Fibroblast of pulmonary artery (primary cell): ENCODE results near the gene CAMTA1.
"Not testable (repeated sequence)": the region's sequence is repeated elsewhere in the genome, so short reads cannot be mapped to it uniquely, and the experiment has no call there.

Experiments used
- DNase-seq: peaks from one replicate; pipeline ENCODE4 v3.0.0-alpha.2; 2010; ENCODE audit warnings: low read depth
- H3K4me3 ChIP-seq: replicated peaks from 2 replicates; pipeline ENCODE4 v1.5.1; 2011; ENCODE audit warnings: low read depth, mild to moderate bottlenecking, control low read depth, low read length, moderate library complexity
- CTCF ChIP-seq: IDR thresholded peaks from 2 replicates; pipeline ENCODE4 v1.5.1; 2011; ENCODE audit warnings: mild to moderate bottlenecking, control low read depth, low read length, inconsistent platforms; ENCODE audit errors: missing control alignments

Gene CAMTA1

GRCh38 chr1:7591565-7591964, 806.3 kb downstream of the CAMTA1 start:
- no peak for TF ChIP-seq CTCF
- DNase-seq = no peak
- H3K4me3 ChIP-seq = no peak overlapping the region

- H3K4me3 ChIP-seq = no peak overlapping the region
- DNase-seq = no peak
- no peak for TF ChIP-seq CTCF
These were observed 807.0 kb downstream of the CAMTA1 start for GRCh38 chr1:7592120-7592798.

- no peak overlapping the region for H3K4me3 ChIP-seq
- no peak for DNase-seq
- no peak for TF ChIP-seq CTCF
These were observed 808.9 kb downstream of the CAMTA1 start for GRCh38 chr1:7594002-7594713.

- no peak for DNase-seq
- no peak overlapping the region for H3K4me3 ChIP-seq
- no peak for TF ChIP-seq CTCF
These were observed 809.6 kb downstream of the CAMTA1 start for GRCh38 chr1:7594714-7595295.

GRCh38 chr1:7595336-7595735, 810.1 kb downstream of the CAMTA1 start:
- DNase-seq = no peak
- H3K4me3 ChIP-seq = no peak overlapping the region
- TF ChIP-seq CTCF = no peak

- DNase-seq = no peak
- TF ChIP-seq CTCF = no peak
- no peak overlapping the region for H3K4me3 ChIP-seq
These were observed 811.1 kb downstream of the CAMTA1 start for GRCh38 chr1:7596126-7596965.

GRCh38 chr1:7598058-7598457, 812.8 kb downstream of the CAMTA1 start:
- H3K4me3 ChIP-seq, DNase-seq: not testable (repeated sequence)

- not testable (repeated sequence) for H3K4me3 ChIP-seq, DNase-seq
These were observed 819.7 kb downstream of the CAMTA1 start for GRCh38 chr1:7604906-7605305.
